Ishikawa (cell line): ENCODE results near the gene RIN1.

Source experiments
- CEBPB ChIP-seq: IDR thresholded peaks from 2 replicates; pipeline ENCODE4 v1.6.1; 2012
- CREB1 ChIP-seq: IDR thresholded peaks from 2 replicates; pipeline ENCODE4 v1.6.1; 2012; ENCODE audit warnings: low read depth
- TAF1 ChIP-seq: IDR thresholded peaks from 2 replicates; pipeline ENCODE4 v1.6.1; 2012; ENCODE audit warnings: low read depth, mild to moderate bottlenecking
- TCF12 ChIP-seq: IDR thresholded peaks from 2 replicates; pipeline ENCODE4 v1.6.1; 2012; ENCODE audit warnings: low read depth
- YY1 ChIP-seq: IDR thresholded peaks from 2 replicates; pipeline ENCODE4 v1.6.1; 2012; ENCODE audit warnings: low read depth

GRCh38 chr11:66362481-66363147 is 26.4 kb upstream of the RIN1 start:
- TF ChIP-seq CEBPB (no peak), YY1 (no peak), TCF12 (no peak), TAF1 (no peak), CREB1 (no peak)
